Muscle of back (tissue), 13 donors: ENCODE results near the gene RAD9B. TPM values are rescaled to one million over a fixed set of nuclear protein-coding genes. Genes with fewer than 3 reads are reported as not detected.
"Not testable (repeated sequence)": the region's sequence is repeated elsewhere in the genome, so short reads cannot be mapped to it uniquely, and the experiment has no call there.

Experiments used
- DNase-seq, 3 donors: peaks; one replicate each; pipeline versions ENCODE4 v3.0.0 to v3.0.0-alpha.2; 2013
- long read RNA-seq, 9 donors: transcript quantifications; one replicate each; lab custom pipeline, GENCODE V29; 2026
- polyA plus RNA-seq, 10 donors: library from polyadenylated mRNA; unstranded; fragments of 120-200 nt; gene quantifications; one replicate each; pipeline ENCODE4 v1.2.1, GENCODE V29; 2013; ENCODE audit not compliant: insufficient read length in 10 of 10

Gene RAD9B
- 1 to 10 TPM; 2.0 to 6.3 (median 3.3) TPM for polyA plus RNA-seq
- long read RNA-seq, donor 1, result 0 reads
- long read RNA-seq, donor 2, result 0 reads
- long read RNA-seq, donor 3, result 0 reads
- long read RNA-seq, donor 4, result 0 reads
- long read RNA-seq, donor 5, result 0 reads
- long read RNA-seq, donor 6, result 0 reads
- long read RNA-seq, donor 7, result 0 reads
- long read RNA-seq, donor 8, result 0 reads
- long read RNA-seq, donor 9, result 0 reads

GRCh38 chr12:110501752-110502738, at the start of gene RAD9B, which contains the start of gene VPS29:
Gene RAD9B, plus strand, starts transcription at chr12:110502331. Its CDS starts 7 bp downstream, at chr12:110502338.
Gene VPS29, minus strand, starts transcription at chr12:110502111. Its CDS starts 60 bp downstream, at chr12:110502051.
- DNase-seq, result peak; percentile 98 to 99 (median 98)

DNA sequence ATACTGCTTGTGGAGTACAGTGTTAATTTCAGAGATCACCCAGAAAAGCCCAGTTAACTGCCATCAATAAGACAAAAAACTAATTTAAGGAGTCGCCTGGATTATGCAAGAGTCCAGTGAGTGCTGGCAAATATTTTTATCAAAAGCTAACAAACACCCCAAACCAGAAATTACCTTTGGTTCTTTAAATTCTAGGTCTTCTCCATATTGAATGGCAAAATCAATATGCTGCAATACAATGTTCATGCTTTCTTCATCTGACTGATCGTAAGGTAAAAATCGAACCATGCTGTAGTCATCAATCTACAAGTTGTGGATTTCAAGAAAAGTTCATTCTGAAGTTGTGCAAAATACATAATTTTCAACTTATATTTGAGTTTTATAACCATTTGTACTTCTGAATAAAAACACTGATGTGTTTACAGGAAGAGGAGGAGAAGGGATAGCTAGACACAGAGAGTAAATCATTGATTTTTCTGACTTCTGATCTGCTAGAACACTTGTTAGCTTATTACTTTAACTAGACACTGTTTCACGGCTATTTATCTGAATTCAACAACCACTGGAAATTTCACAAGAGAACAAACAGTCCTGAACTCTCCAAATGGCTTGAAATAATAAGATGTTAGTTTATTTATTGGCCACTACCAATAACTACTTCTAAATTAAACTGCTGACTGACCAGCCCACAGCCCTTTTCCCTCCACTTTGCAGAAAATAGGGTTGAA, 48.4 kb upstream of the RAD9B start:
- DNase-seq, result no peak

DNA sequence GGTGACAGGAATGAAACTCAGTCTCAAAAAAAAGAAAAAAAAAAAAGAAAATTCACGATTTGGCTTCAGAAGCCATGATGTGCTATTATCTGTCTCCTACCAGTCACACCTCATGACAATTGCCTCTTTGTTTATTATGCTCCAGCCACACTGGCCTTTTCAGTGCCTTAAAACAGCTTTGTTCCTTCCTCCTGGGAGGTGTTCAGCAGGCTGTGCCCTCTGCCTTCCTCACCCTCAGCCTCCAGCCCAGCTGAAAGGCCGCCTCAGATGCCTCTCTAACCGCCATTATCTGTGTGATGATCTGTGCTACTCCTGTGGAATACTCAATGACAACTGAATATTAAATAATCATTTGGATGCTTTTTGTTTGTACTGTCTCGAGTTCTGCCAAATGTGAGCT, 43.4 kb upstream of the RAD9B start:
- no peak for DNase-seq

- not testable (repeated sequence) for DNase-seq
Observed at GRCh38 chr12:110461189-110461588, 40.9 kb upstream of the RAD9B start.

- DNase-seq, result no peak
Observed at GRCh38 chr12:110465024-110465423, 37.1 kb upstream of the RAD9B start.

- DNase-seq, result not testable (repeated sequence)
Observed at GRCh38 chr12:110465765-110466164, 36.4 kb upstream of the RAD9B start.

DNA sequence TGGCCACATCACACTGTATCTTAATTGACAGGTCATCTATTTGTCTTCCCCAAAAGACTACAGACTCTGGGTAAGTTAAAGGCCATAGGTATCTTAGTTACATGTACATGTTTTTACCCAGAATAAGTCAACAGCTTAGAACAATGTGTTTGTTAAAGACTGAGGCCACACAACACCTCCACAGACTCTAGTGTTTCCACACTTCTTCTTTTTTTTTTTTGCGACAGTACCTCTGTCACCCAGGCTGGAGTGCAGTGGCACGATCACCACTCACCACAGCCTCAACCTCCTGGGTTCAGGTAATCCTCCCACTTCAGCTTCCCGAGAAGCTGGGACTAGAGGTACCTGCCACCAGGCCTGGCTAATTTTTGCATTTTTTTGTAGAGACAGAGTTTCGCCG, 35.3 kb upstream of the RAD9B start:
- no peak for DNase-seq

DNA sequence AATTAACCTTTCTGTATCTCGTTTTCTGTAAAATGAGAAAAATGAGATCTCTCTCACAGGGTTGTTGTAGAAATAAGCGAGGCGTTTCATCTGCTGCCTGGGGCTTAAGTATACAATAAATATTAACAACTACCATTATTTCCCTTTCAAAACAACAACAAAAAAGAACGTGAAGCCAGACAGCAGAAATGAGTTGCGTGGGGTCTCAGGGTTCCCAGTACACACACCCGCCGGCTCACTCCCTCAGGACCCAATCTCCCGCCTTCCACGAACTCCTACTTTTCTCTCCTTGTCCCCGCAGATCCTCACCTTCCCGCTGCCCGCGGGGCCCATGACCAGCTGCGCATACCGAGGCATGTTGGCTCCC, 34.3 kb upstream of the RAD9B start:
- no peak for DNase-seq

GRCh38 chr12:110468214-110469048, 33.7 kb upstream of the RAD9B start, which contains the start of the genes FAM216A and GPN3:
Gene FAM216A, plus strand, starts transcription at chr12:110468845. Its CDS starts 31 bp downstream, at chr12:110468876.
Gene GPN3, minus strand, starts transcription at chr12:110468257. Its CDS starts 54 bp downstream, at chr12:110468203.
- peak; percentile 98 to 99 (median 99) for DNase-seq

DNA sequence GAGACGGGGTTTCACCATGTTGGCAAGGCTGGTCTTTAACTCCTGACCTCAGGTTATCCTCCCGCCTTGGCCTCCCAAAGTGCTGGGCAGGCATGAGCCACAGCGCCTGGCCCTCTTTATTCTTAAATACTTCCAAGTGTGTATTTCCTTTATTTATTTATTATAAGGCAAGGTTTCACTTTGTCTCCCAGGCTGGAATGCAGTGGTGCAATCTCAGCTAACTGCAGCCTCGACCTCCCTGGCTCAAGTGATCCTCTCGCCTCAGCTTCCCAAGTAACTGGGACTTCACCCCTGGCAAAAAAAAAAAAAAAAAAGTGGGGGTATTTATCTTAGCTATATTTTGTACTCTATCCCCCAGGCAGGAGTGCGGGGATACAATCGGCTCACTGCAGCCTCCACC, 26.7 kb upstream of the RAD9B start:
- DNase-seq, result no peak

GRCh38 chr12:110498984-110499706, 3.0 kb upstream of the RAD9B start:
- DNase-seq, result no peak

DNA sequence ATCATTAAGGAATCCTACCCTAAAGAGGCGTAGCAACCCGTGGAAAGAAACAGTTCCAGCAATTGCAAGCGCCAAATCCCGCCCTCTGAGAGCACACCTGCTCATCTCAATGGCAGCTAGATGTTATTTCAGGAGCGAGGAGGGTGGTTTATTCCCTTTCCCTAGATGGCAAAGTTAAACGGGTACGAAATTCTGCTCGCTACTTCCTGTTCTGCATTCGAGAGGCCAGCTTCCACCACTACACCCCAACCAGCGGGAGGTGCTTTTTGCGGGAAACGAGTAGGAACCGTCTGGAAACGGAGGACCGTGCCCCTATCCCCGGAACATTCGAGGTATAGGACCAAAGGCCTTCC, 756 bp upstream of the RAD9B start:
- peak in 1 of 3 donors; percentile 33 for DNase-seq

- DNase-seq, result peak in 1 of 3 donors; percentile 10
Observed at GRCh38 chr12:110503432-110503831, 1.3 kb downstream of the RAD9B start.

GRCh38 chr12:110505332-110505731, 3.2 kb downstream of the RAD9B start:
- no peak for DNase-seq

DNA sequence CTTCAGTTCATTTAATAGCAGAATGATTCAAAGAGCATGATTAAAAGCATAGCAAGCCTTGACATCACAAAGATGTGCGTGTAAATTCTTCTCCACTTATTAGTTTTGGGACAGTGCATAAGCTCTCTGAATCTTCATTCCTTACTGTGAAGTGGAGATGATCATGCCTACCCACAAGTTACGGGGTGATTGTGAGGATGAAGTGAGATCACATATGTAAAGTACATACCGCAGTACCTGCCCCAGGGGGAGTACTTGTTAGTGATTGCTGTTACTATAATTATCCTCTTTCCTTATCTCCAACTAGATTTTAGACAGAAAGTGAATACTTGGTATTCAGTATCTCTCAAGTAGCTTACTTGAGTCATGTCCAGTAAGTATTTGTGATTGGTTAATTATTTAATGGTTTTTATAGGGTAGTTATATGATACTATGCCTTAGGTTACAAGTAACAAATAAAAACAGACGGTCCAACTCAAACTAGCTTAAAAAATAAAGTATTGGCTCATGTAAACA, 6.0 kb downstream of the RAD9B start:
- DNase-seq, result no peak

DNA sequence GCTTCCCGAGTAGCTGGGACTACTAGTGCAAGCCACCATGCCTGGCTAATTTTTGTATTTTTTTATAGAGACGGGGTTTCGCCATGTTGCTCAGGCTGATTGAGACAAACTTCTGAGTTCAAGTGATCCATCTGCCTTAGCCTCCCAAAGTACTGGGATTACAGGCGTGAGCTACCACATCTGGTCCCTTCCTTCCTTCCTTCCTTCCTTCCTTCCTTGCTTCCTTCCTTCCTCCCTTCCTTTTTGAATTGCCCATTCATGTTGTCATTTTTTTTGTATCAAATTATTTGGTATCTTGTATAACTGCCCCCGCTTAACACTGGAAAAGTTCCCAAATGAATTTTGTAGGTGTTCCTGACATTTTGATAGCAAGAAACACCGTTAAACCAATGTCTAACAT, 11.7 kb downstream of the RAD9B start:
- no peak for DNase-seq

DNA sequence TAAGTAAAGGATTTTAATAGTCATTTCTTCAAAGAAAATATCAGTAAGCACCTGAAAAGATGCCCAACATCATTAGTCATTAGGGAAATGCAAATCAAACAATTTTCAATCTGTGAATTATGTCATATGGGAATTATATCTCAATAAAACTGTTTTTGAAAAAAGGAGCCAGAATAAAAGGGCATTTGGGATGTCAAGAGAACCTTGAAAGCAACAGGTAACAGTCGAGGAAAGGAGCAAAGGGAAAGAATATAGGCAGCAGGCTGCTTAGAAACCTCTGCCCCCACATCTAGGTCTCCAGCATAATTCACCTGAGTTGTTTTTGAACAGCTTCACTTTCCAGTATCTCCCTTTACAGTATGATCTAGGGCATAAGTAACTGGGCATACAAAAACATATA, 12.2 kb downstream of the RAD9B start:
- DNase-seq, result no peak

- no peak for DNase-seq
Observed at GRCh38 chr12:110516995-110517394, 14.9 kb downstream of the RAD9B start.

DNA sequence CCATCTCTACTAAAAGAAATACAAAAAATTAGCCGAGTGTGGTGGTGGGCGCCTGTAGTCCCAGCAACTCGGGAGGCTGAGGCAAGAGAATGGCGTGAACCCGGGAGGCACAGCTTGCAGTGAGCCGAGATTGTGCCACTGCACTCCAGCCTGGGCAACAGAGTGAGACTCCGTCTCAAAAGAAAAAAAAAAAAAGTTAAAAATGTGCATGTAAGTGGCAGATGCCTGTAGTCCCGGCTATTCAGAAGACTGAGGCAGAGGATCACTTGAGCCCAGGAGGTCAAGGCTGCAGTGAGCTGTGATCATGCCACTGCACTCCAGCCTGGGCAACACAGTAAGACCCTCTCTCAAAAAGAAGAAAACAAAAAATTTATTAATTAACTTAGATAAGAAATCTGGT, 15.9 kb downstream of the RAD9B start:
- not testable (repeated sequence) for DNase-seq
